ENCODE data around the gene TTC28.
"Not testable (repeated sequence)": the region's sequence is repeated elsewhere in the genome, so short reads cannot be mapped to it uniquely, and the experiment has no call there.

Gene TTC28

DNA sequence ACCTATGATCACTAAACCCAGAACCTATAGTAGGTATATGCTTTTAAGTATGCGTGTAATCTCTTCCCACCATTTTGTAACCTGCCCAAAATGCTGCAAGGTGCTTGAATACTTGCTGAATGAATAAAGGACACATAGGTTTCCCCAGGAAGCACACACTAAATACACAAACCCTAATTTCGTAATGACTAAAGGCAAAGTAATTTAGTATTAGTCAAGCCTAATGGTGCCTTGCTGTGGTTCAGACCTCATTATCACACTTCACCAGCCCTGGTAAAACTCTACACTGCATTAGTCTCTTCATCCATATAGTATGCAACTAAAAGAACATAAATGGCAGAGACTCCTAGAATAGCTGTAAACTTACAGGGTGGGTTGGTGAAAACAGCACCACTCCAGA lies 471.6 kb downstream of the TTC28 start:
- H3K4me3 Mint-ChIP-seq, result no peak overlapping the region
- ATAC-seq (no peak), DNase-seq (no peak)
- no peaks in the 10 kb centered on the region for H3K4me1 Mint-ChIP-seq
- peaks cover 22% of the 10 kb centered on the region for H3K9me3 Mint-ChIP-seq
- no peaks in the 10 kb centered on the region for H3K27me3 Mint-ChIP-seq
- H3K27ac Mint-ChIP-seq, result no peak overlapping the region
- H3K36me3 Mint-ChIP-seq (ENCODE audit: low read depth), result no peaks in the 10 kb centered on the region

GRCh38 chr22:28207281-28208030 lies 472.2 kb downstream of the TTC28 start:
- Mint-ChIP-seq H3K36me3 (ENCODE audit: low read depth) (no peaks in the 10 kb centered on the region), H3K9me3 (peaks cover 22% of the 10 kb centered on the region), H3K4me1 (no peaks in the 10 kb centered on the region), H3K4me3 (no peak overlapping the region), H3K27me3 (no peaks in the 10 kb centered on the region), H3K27ac (no peak overlapping the region)
- no peak for DNase-seq
- ATAC-seq, result no peak

DNA sequence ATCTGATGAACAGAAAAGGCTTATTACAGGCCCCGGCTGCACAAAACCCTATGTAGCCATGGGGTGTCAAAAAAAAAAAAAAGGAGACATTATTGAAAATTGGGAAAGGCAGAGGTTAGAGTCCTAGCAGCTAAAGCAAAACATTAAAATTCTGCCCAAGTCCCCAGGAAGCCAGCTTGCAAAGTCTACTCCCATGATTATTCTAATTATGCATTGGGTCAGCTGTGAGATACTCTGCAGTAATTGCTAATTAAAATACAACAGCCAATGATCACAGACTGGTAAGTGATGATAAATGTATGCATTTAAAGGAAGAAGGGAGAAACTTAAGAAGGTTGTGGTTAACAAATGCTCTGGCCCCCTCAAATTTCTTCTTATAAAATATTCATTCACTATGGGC lies 473.7 kb downstream of the TTC28 start:
- H3K27ac Mint-ChIP-seq, result no peak overlapping the region
- H3K36me3 Mint-ChIP-seq (ENCODE audit: low read depth), result no peaks in the 10 kb centered on the region
- H3K27me3 Mint-ChIP-seq, result no peaks in the 10 kb centered on the region
- no peak overlapping the region for H3K4me3 Mint-ChIP-seq
- H3K4me1 Mint-ChIP-seq, result no peaks in the 10 kb centered on the region
- H3K9me3 Mint-ChIP-seq, result peaks cover 10% of the 10 kb centered on the region
- DNase-seq, result no peak
- ATAC-seq, result no peak

DNA sequence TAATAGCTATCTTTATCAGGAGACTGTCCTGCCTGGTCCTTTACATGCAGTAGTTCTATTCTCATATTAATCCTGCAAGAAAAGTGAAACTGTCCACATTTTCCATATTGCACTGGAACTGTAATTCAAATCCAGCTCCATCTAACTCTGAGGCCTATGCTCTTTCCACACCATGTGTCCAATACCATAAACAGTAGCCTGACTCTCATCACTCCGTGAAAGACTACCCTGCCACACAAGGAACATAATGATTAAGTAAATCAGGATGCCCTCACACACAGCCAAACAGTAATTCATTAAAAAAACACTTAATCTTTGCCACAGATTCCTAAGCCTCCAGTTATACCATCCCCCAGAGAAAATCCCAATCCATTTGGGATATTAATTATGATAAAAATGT lies 475.3 kb downstream of the TTC28 start:
- H3K4me3 Mint-ChIP-seq, result no peak overlapping the region
- no peak for ATAC-seq
- no peak for DNase-seq
- H3K27ac Mint-ChIP-seq, result no peak overlapping the region
- H3K9me3 Mint-ChIP-seq, result no peaks in the 10 kb centered on the region
- no peaks in the 10 kb centered on the region for H3K27me3 Mint-ChIP-seq
- no peaks in the 10 kb centered on the region for H3K36me3 Mint-ChIP-seq (ENCODE audit: low read depth)
- no peaks in the 10 kb centered on the region for H3K4me1 Mint-ChIP-seq

- H3K27me3 Mint-ChIP-seq, result no peaks in the 10 kb centered on the region
- no peaks in the 10 kb centered on the region for H3K4me1 Mint-ChIP-seq
- H3K36me3 Mint-ChIP-seq (ENCODE audit: low read depth), result no peaks in the 10 kb centered on the region
- no peak overlapping the region for H3K4me3 Mint-ChIP-seq
- no peak overlapping the region for H3K27ac Mint-ChIP-seq
- ATAC-seq, result no peak
- DNase-seq, result no peak
- no peaks in the 10 kb centered on the region for H3K9me3 Mint-ChIP-seq
Measured at GRCh38 chr22:28203286-28203685, 476.4 kb downstream of the TTC28 start.

DNA sequence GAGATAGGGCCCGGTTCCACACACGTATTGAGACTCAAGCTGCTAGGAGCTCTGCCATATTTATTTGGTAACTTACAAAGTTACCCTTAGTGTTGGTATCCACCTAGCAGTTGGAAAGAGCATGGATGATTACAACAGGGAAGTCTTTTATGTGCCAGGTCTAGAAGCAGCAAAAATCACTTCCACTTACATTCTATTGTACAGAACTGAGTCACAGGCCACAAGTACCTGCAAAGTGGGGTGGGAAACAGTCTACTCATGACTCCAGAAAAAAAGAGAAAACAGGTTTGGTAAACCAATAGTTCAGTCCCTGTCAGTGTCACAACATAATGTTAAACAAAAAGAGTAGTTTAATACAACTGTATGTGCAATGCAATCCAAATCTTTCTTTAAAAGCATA lies 480.9 kb downstream of the TTC28 start:
- ATAC-seq, result no peak
- no peak for DNase-seq

GRCh38 chr22:28191571-28191970 lies 488.1 kb downstream of the TTC28 start:
- H3K4me1 Mint-ChIP-seq; H3K27ac Mint-ChIP-seq; H3K36me3 Mint-ChIP-seq (ENCODE audit: low read depth); DNase-seq; H3K4me3 Mint-ChIP-seq; H3K27me3 Mint-ChIP-seq; H3K9me3 Mint-ChIP-seq; ATAC-seq: not testable (repeated sequence)

More for the DNA sequence above, 480.9 kb downstream of the TTC28 start:
- Mint-ChIP-seq H3K27ac (no peak overlapping the region), H3K4me3 (no peak overlapping the region), H3K9me3 (peaks cover 6% of the 10 kb centered on the region), H3K27me3 (peaks cover 4% of the 10 kb centered on the region), H3K36me3 (ENCODE audit: low read depth) (no peaks in the 10 kb centered on the region), H3K4me1 (no peaks in the 10 kb centered on the region)

GRCh38 chr22:28188178-28188879 lies 491.3 kb downstream of the TTC28 start:
- Mint-ChIP-seq H3K36me3 (ENCODE audit: low read depth) (no peaks in the 10 kb centered on the region), H3K27ac (no peak overlapping the region), H3K4me3 (no peak overlapping the region), H3K27me3 (no peaks in the 10 kb centered on the region), H3K4me1 (no peaks in the 10 kb centered on the region), H3K9me3 (no peaks in the 10 kb centered on the region)
- ATAC-seq, result no peak
- no peak for DNase-seq

DNA sequence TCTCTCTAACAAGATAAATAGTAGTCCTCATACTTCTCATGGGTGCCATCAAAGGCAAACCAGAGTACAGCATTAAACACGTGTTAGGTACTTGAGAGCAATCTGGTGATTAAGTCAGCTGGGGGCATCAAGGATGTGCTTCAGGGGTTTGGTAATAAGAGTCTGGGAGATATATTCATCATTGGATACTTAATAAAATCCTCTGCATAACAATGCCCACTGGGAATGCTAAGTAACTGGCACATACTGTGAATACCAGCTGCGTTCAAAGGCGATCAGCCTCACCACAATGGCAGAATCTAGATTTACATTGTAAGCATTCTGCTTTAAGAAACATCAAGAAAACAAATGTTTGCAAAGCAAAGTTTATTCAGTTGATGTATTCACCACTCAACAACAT lies 492.0 kb downstream of the TTC28 start:
- H3K9me3 Mint-ChIP-seq, result no peaks in the 10 kb centered on the region
- DNase-seq, result no peak
- H3K4me1 Mint-ChIP-seq, result no peaks in the 10 kb centered on the region
- no peaks in the 10 kb centered on the region for H3K36me3 Mint-ChIP-seq (ENCODE audit: low read depth)
- H3K4me3 Mint-ChIP-seq, result no peak overlapping the region
- H3K27ac Mint-ChIP-seq, result no peak overlapping the region
- no peak for ATAC-seq
- no peaks in the 10 kb centered on the region for H3K27me3 Mint-ChIP-seq

GRCh38 chr22:28186641-28187040 lies 493.0 kb downstream of the TTC28 start:
- H3K9me3 Mint-ChIP-seq, result no peaks in the 10 kb centered on the region
- ATAC-seq, result no peak
- no peaks in the 10 kb centered on the region for H3K36me3 Mint-ChIP-seq (ENCODE audit: low read depth)
- H3K27ac Mint-ChIP-seq, result no peak overlapping the region
- no peaks in the 10 kb centered on the region for H3K27me3 Mint-ChIP-seq
- DNase-seq, result no peak
- no peak overlapping the region for H3K4me3 Mint-ChIP-seq
- H3K4me1 Mint-ChIP-seq, result no peaks in the 10 kb centered on the region

- H3K27me3 Mint-ChIP-seq, result no peaks in the 10 kb centered on the region
- no peaks in the 10 kb centered on the region for H3K4me1 Mint-ChIP-seq
Measured at GRCh38 chr22:28185130-28185529, 494.5 kb downstream of the TTC28 start.

DNA sequence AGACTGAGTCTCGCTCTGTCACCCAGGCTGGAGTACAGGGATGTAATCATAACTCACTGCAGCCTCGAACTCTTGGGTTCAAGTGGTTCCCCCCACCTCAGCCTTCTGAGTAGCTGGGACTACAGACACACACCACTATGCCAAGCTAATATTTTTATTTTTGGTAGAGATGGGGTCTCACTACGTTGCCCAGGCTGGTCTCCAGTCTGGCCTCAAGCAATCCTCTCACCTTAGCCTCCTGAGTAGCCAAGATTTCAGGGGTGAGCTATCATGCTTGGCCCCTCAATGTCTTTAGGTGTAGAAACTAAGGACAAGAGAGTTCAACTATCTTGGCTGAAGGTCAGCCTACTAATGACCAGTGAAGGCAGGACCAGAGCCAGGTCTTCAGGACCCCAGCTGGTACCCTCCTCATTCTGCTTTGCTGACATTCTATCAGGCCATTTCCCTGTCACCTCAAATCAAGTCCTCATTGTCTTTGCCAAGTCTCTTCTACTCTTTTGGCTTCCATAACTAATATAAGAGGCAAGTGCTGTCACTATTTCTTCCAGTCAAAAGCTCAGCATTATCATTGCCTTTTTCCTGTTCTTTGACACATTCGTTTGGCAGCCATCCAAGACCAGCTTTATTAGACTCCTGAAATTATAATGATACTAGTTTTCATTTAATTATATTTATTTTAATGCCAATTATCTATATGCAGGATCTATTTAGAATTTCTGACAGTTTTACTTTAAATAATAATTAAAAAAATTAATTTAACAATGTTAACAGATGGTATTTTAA lies 496.4 kb downstream of the TTC28 start:
- Mint-ChIP-seq H3K9me3 (no peaks in the 10 kb centered on the region), H3K4me3 (no peak overlapping the region), H3K27me3 (no peaks in the 10 kb centered on the region), H3K36me3 (ENCODE audit: low read depth) (no peaks in the 10 kb centered on the region), H3K4me1 (no peaks in the 10 kb centered on the region), H3K27ac (no peak overlapping the region)
- DNase-seq (no peak), ATAC-seq (no peak)

More at GRCh38 chr22:28185130-28185529, 494.5 kb downstream of the TTC28 start:
- Mint-ChIP-seq H3K36me3 (ENCODE audit: low read depth) (no peaks in the 10 kb centered on the region), H3K9me3 (no peaks in the 10 kb centered on the region), H3K4me3 (no peak overlapping the region), H3K27ac (no peak overlapping the region)
- DNase-seq, result no peak
- ATAC-seq, result no peak

DNA sequence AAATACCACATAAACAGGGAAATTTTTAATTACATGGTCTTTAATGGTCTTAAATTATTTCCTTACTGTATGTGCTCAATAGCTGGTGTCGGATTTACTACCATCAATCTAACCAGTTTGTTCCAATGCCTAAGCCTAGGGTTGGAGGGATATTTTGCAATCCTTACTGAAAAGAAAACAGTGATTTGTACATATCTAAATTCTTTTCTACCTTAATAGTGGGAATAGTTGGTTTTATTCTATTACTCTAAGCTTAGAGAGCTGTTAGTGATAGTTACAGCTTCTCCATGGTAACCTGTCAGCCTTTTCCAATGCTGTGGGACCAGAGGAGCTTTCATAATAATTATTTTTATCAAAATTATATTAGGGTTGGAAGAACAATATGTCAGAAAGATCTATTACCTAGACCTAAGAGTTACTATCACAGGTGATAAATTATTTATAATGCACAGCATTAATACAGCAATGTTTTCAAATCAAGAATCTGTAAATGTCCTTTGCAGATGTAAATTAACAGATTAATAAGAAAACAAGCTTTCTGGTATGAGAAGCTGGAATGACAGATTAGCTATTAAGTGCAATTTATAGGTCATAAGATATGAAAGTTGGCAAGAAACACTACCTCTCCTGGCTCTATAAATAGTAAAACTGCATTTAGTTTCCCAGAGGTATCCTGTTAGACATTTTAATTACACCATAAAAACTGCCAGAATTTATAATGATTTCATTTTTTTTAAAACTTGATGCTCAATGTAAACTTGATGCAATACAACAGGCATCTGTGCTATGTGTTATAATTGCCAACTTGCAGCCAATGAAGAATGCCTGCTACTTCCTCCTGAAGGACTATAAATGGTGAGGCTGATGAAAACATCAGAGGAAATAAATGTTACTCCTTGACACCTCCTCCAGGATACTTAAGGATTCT lies 498.6 kb downstream of the TTC28 start:
- Mint-ChIP-seq H3K4me1 (no peaks in the 10 kb centered on the region), H3K4me3 (no peak overlapping the region), H3K36me3 (ENCODE audit: low read depth) (no peaks in the 10 kb centered on the region), H3K9me3 (no peaks in the 10 kb centered on the region), H3K27me3 (no peaks in the 10 kb centered on the region), H3K27ac (no peak overlapping the region)
- no peak for DNase-seq
- ATAC-seq, result no peak

DNA sequence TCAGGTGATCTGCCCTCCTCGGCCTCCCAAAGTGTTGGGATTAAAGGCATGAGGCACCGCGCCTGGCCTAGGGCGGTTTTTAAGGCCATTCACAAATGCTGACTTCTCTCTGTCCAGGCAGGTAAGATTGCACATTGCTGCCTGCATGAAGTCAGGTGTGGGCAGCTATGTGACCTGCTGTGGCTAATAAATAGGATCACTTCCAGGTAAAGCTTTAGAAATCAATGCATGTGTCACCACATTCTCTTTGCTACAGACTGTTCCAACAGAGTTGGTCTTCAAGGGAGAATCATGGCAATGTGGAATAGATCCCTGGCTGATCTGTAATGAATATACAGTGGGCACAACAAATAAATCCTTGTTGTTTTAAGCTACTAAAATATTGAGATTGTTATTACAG lies 500.2 kb downstream of the TTC28 start:
- no peak for DNase-seq
- no peak for ATAC-seq
- Mint-ChIP-seq H3K36me3 (ENCODE audit: low read depth) (no peaks in the 10 kb centered on the region), H3K4me1 (no peaks in the 10 kb centered on the region), H3K9me3 (no peaks in the 10 kb centered on the region), H3K4me3 (no peak overlapping the region), H3K27me3 (no peaks in the 10 kb centered on the region), H3K27ac (no peak overlapping the region)
